AG10803 (cell line): ENCODE data around the gene SLC2A5.

Experiments used
- DNase-seq: peaks from one replicate; pipeline ENCODE4 v3.0.0; 2010; ENCODE audit warnings: low read depth
- H3K4me3 ChIP-seq: 2 replicates; pipeline ENCODE4 v1.5.1; 2011; ENCODE audit warnings: mild to moderate bottlenecking, low read length, control low read depth
- TF ChIP-seq, protein P1 (sequence below): conservative IDR thresholded peaks from 2 replicates; pipeline ENCODE4 v1.5.1; 2011; ENCODE audit warnings: mild to moderate bottlenecking, low read length, control low read depth, inconsistent platforms

SLC2A5 gene, protein sequence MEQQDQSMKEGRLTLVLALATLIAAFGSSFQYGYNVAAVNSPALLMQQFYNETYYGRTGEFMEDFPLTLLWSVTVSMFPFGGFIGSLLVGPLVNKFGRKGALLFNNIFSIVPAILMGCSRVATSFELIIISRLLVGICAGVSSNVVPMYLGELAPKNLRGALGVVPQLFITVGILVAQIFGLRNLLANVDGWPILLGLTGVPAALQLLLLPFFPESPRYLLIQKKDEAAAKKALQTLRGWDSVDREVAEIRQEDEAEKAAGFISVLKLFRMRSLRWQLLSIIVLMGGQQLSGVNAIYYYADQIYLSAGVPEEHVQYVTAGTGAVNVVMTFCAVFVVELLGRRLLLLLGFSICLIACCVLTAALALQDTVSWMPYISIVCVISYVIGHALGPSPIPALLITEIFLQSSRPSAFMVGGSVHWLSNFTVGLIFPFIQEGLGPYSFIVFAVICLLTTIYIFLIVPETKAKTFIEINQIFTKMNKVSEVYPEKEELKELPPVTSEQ

DNA sequence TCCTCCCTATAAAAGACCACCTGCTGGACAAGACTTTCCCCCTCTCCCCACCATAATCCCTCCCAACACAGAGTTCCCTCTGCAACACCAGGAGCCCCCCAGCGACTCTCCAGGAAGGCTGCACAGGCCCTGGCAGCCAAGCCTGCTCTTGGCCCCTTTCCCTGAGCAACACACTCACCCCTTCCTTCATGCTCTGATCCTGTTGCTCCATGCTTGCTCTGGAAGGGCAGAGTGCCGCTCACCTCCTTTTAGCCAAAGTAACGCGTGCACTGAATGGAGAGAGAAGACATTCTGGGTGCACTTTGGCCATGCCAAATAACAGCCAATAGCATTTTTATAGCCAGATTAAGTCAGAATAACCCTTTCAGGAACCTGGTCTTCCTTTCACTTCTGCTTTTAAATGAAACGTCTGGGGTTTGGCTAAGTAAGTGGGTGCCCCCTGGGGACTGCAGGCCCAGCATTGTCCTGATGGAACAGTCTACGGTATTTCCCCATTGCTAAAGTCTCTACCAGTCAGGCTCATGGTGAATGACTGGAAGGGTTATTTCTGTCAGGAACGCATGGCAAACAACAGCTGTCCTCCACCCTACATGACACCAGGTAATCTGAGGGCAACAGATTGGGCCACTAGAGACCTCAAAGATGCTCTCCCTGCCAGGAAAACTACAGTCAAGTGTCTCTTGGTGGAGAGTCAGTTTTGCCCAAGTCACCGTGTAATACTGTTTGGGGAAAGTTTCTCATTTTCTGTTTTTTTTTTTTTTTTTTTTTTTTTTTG, at the start of gene SLC2A5:
SLC2A5 (minus strand) TSS at position 310 of the 775 bp plus-strand sequence; CDS start at position 211, 99 bp downstream.
- no peak within 1 kb of the TSS for H3K4me3 ChIP-seq
- TF ChIP-seq, protein P1, sequence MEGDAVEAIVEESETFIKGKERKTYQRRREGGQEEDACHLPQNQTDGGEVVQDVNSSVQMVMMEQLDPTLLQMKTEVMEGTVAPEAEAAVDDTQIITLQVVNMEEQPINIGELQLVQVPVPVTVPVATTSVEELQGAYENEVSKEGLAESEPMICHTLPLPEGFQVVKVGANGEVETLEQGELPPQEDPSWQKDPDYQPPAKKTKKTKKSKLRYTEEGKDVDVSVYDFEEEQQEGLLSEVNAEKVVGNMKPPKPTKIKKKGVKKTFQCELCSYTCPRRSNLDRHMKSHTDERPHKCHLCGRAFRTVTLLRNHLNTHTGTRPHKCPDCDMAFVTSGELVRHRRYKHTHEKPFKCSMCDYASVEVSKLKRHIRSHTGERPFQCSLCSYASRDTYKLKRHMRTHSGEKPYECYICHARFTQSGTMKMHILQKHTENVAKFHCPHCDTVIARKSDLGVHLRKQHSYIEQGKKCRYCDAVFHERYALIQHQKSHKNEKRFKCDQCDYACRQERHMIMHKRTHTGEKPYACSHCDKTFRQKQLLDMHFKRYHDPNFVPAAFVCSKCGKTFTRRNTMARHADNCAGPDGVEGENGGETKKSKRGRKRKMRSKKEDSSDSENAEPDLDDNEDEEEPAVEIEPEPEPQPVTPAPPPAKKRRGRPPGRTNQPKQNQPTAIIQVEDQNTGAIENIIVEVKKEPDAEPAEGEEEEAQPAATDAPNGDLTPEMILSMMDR = no peak
- no peak for DNase-seq

DNA sequence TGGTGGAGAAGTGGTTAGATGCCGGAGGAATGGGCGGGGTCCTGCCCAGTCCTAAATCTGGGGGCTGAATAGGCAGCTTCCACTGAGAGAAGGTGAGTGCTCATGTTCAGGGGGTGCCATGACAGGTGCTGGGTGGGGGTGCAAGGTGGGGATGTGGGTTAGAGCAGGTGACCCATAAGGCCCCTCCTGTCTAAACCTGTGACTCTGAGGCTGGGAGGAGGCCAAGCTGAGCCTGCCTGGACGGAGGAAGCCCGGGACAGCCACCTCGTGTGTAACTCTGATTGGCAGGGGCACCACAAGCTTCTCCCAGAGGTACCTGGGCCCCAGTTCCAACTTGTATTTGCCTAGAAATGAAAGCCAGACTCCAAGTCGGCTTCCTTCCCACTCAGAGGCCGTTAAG, 48.8 kb upstream of the SLC2A5 start:
- no peak for DNase-seq
- TF ChIP-seq, protein P1 = no peak

DNA sequence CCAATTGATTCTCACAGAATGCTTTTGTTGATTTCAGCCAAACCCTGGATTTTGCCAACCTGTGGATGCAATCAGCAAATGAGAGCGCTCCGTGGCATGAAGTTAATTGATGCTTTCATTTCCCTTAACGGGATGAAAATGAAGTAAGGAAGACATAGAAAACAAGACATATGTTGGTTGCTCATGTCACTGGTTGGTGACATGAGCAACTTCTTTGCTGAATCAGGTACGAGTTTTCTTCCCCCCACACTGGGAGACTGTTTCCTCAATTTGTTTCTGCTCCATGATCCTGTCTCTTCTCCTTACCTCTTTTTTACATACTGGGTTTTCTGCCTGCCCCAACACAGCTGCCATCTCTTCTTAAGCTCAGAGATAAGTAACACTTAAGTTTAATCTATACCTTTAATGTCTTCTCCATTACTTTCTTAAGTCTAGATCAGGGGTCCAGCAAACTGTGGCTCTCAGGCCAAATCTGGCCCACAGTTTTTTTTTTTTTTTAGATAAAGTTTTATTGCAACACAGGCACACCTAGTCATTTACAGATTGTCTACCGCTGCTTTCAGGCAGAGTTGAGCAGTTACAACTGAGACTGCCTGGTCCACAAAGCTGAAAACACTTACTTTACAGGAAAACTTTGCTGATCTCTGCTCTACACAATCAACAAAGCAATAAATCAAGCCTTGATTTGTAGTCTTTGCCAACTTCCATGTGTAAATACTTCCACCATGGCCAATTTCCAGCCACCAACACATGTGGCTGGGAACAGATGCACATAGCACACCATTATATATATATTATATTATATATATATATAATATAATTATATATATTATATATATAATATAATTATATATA, 46.1 kb upstream of the SLC2A5 start:
- TF ChIP-seq, protein P1 = no peak
- DNase-seq = peak; percentile 42
- no peak overlapping the region for H3K4me3 ChIP-seq

More for the DNA sequence above, 48.8 kb upstream of the SLC2A5 start:
- H3K4me3 ChIP-seq = no peak overlapping the region

DNA sequence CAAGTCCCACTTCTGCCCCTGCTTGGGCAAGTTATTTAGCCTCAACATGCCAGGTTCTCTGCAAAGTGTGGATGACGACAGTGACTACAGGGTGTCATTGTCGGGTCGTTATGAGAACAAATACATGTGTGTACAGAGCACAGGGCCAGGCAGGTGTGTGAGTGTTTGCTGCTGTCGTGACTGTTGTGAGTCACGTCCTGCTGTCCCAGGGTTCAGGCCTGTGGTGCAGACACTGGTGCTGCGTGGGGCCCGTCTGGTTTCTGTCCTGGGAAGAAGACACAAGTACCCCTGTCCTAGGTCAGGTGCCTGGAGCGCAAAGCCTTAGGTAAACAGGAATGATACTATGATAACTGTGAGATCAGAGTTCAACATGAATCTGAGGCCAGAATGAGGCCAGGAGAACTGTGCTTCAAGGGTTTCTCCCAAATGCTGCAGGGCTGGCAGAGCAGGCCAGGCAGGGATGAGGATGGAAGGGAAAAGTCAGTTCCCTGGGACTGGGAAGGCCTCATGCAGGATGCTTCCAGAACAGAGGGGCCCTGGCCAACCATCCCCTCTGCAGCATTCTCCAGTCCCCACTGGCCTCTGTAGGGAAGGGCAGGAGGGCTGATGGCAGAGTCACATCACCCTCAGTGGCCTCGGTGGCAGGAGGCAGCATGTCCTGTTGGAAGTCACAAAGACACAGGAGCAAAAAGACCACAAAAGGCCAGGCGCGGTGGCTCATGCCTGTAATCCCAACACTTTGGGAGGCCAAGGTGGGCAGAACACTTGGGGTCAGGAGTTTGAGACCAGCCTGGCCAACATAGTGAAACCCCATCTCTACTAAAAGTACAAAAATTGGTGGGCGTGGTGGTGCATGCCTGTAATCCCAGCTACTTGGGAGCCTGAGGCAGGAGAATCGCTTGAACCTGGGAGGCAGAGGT, 43.8 kb upstream of the SLC2A5 start:
- no peak for DNase-seq

DNA sequence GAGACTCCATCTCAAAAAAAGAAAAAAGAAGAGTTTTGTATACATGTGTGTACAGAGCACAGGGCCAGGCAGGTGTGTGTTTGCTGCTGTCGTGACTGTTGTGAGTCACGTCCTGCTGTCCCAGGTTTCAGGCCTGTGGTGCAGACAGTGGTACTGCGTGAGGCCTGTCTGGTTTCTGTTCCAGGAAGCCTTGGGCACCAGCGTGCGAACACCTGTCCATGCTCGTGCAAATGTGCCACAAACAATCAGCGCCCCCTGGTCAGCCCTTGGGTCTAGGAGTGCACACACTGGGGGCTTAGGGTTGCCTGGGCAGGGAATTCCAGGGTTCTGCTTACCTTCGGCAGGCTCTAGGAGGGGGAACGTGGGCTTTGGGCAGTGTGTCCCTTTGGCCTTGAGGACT, 42.5 kb upstream of the SLC2A5 start:
- TF ChIP-seq, protein P1 = no peak
- H3K4me3 ChIP-seq = no peak overlapping the region
- DNase-seq = no peak

More for the DNA sequence above, 43.8 kb upstream of the SLC2A5 start:
- no peak overlapping the region for H3K4me3 ChIP-seq
- TF ChIP-seq, protein P1 = no peak

DNA sequence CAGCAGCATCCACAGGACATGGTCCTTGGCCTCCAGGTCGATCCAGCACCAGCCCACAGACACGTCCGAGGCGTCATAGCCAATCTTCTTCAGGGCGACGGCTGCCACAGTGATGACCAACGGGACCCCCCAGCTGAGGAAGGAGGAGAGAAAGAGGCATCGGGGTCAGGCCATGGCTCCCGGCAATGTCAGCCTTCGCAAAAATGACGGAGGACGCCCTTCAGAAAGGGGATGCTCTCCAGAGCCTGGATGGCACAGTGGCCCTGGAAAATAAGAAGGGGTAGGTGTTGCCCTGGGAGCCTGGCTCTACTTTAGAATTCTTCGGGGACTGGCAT, 41.9 kb upstream of the SLC2A5 start:
- H3K4me3 ChIP-seq = no peak overlapping the region
- no peak for DNase-seq
- TF ChIP-seq, protein P1 = no peak
